ENCODE measurements around the gene GALNT17. TPM values are rescaled to one million over a fixed set of nuclear protein-coding genes. Genes with fewer than 3 reads are reported as not detected.

GALNT17 gene
- total RNA-seq, 1 donor, result 0.36 TPM

DNA sequence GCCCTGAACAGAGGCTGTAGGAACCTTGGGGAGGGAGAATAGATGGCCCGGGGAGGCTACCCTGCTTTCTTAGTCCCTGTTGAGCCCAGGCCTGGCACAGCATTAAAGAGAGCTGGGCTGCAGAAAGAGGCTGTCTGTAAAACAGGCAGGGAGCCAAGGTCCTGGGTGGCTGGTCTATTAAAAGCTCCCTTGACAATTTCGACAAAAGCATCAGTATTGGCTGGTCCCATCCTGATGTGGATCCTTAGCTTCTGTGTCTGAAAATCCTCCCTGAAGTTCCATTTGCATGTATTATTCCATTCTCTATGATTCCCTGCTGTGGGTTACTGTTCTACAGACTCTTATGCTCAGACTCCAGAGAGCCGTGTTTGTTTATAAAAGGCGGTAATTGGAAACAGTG, 158.5 kb downstream of the GALNT17 start:
- no peak for TF ChIP-seq CTCF (IDR thresholded peaks at IDR 0.05; ENCODE audit: extremely low read depth, low read depth, low read length)
- Histone ChIP-seq H3K4me1 (ENCODE audit: insufficient read depth, low read length) (no peaks in the 10 kb centered on the region), H3K9me3 (ENCODE audit: low read depth, low read length) (no peaks in the 10 kb centered on the region), H3K36me3 (ENCODE audit: insufficient read depth, low read length) (no peaks in the 10 kb centered on the region), H3K4me3 (ENCODE audit: insufficient read depth, low read length) (no peak overlapping the region), H3K4me2 (ENCODE audit: insufficient read depth, low read length) (no peak overlapping the region), H3K79me2 (ENCODE audit: insufficient read depth, low read length) (no peaks in the 10 kb centered on the region), H3K27me3 (ENCODE audit: insufficient read depth, low read length) (no peaks in the 10 kb centered on the region), H4K20me1 (ENCODE audit: insufficient read depth, low read length) (no peaks in the 10 kb centered on the region), H3K27ac (ENCODE audit: low read depth, low read length) (no peak overlapping the region), H2AFZ (ENCODE audit: low read length) (no peak overlapping the region)
- no peak for DNase-seq (ENCODE audit: insufficient read length, low spot score, missing footprints)

- H3K9me3 ChIP-seq (ENCODE audit: low read depth, low read length), result no peaks in the 10 kb centered on the region
- H2AFZ ChIP-seq (ENCODE audit: low read length), result no peak overlapping the region
- H3K36me3 ChIP-seq (ENCODE audit: insufficient read depth, low read length), result no peaks in the 10 kb centered on the region
- no peak overlapping the region for H3K27ac ChIP-seq (ENCODE audit: low read depth, low read length)
- H3K4me3 ChIP-seq (ENCODE audit: insufficient read depth, low read length), result no peak overlapping the region
- no peak overlapping the region for H3K4me2 ChIP-seq (ENCODE audit: insufficient read depth, low read length)
- DNase-seq (ENCODE audit: insufficient read length, low spot score, missing footprints), result no peak
- H3K27me3 ChIP-seq (ENCODE audit: insufficient read depth, low read length), result no peaks in the 10 kb centered on the region
- no peaks in the 10 kb centered on the region for H3K4me1 ChIP-seq (ENCODE audit: insufficient read depth, low read length)
- H3K79me2 ChIP-seq (ENCODE audit: insufficient read depth, low read length), result no peaks in the 10 kb centered on the region
- H4K20me1 ChIP-seq (ENCODE audit: insufficient read depth, low read length), result no peaks in the 10 kb centered on the region
- TF ChIP-seq CTCF (IDR thresholded peaks at IDR 0.05; ENCODE audit: extremely low read depth, low read depth, low read length), result no peak
Measured at GRCh38 chr7:71298378-71298777, 166.4 kb downstream of the GALNT17 start.

DNA sequence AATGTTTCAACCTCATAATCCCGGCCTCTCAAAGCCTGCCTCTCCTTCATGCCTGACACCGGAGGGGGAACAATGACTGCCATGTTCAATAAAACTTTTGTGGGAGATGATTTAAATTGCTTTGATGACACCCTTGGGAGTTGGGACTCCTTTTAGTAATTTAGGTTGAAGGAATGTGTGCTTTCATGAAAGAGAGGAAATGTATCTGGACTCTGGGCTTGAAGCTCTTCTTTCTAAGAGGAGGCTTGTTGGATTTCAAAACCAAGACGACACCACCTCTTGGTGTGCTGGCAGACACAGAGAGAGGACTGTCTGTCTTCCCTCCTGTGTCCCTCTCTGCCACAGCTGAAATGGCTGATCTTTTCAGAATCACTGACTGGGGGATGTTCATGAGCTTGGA, 168.1 kb downstream of the GALNT17 start:
- DNase-seq (ENCODE audit: insufficient read length, low spot score, missing footprints), result no peak
- Histone ChIP-seq H2AFZ (ENCODE audit: low read length) (no peak overlapping the region), H4K20me1 (ENCODE audit: insufficient read depth, low read length) (no peaks in the 10 kb centered on the region)

GRCh38 chr7:71300603-71301002, 168.7 kb downstream of the GALNT17 start:
- Histone ChIP-seq H3K27ac (ENCODE audit: low read depth, low read length) (no peak overlapping the region), H3K36me3 (ENCODE audit: insufficient read depth, low read length) (no peaks in the 10 kb centered on the region), H4K20me1 (ENCODE audit: insufficient read depth, low read length) (no peaks in the 10 kb centered on the region), H2AFZ (ENCODE audit: low read length) (no peak overlapping the region), H3K4me2 (ENCODE audit: insufficient read depth, low read length) (no peak overlapping the region), H3K27me3 (ENCODE audit: insufficient read depth, low read length) (no peaks in the 10 kb centered on the region), H3K9me3 (ENCODE audit: low read depth, low read length) (no peaks in the 10 kb centered on the region), H3K4me3 (ENCODE audit: insufficient read depth, low read length) (no peak overlapping the region), H3K79me2 (ENCODE audit: insufficient read depth, low read length) (no peaks in the 10 kb centered on the region), H3K4me1 (ENCODE audit: insufficient read depth, low read length) (no peaks in the 10 kb centered on the region)
- no peak for TF ChIP-seq CTCF (IDR thresholded peaks at IDR 0.05; ENCODE audit: extremely low read depth, low read depth, low read length)
- no peak for DNase-seq (ENCODE audit: insufficient read length, low spot score, missing footprints)

More for the DNA sequence above, 168.1 kb downstream of the GALNT17 start:
- H3K36me3 ChIP-seq (ENCODE audit: insufficient read depth, low read length), result no peaks in the 10 kb centered on the region
- H3K4me3 ChIP-seq (ENCODE audit: insufficient read depth, low read length), result no peak overlapping the region
- H3K4me1 ChIP-seq (ENCODE audit: insufficient read depth, low read length), result no peaks in the 10 kb centered on the region
- no peak for TF ChIP-seq CTCF (IDR thresholded peaks at IDR 0.05; ENCODE audit: extremely low read depth, low read depth, low read length)
- no peaks in the 10 kb centered on the region for H3K9me3 ChIP-seq (ENCODE audit: low read depth, low read length)
- H3K27ac ChIP-seq (ENCODE audit: low read depth, low read length), result no peak overlapping the region
- H3K27me3 ChIP-seq (ENCODE audit: insufficient read depth, low read length), result no peaks in the 10 kb centered on the region
- no peaks in the 10 kb centered on the region for H3K79me2 ChIP-seq (ENCODE audit: insufficient read depth, low read length)
- H3K4me2 ChIP-seq (ENCODE audit: insufficient read depth, low read length), result no peak overlapping the region
